ENCODE results near the gene PPIP5K2. TPM values are rescaled to one million over a fixed set of nuclear protein-coding genes. Genes with fewer than 3 reads are reported as not detected.

PPIP5K2 gene
- total RNA-seq, 4 donors from 2014 or later = 19.8 to 42.8 (median 38.2) TPM

DNA sequence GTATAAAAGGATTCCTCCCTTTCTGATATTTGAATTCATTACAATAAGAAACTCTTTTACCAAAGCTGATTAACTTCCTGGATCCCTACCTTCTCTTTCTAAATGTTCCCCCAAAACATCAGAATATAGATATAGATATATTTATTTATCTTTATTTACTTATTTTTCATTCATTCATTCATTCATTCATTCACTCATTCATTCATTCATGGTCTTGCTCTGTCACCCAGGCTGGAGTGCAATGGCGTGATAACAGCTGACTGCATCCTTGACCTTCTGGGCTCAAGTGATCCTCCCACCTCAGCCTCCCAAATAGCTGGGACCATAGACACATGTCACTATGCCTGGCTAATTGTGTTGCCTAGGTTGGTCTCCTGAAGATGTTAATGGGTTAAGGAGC lies 30.8 kb upstream of the PPIP5K2 start:
- 100% methylated on average over 1 of the region's 1 CpG for WGBS, 2 donors (ENCODE audit: low coverage in 1 of 2)
- peaks cover 0 to 7% (median 0%) of the 10 kb centered on the region in 3 donors for H3K9me3 ChIP-seq
- no peak overlapping the region for H3K27ac ChIP-seq
- no peak overlapping the region for H3K4me3 ChIP-seq
- TF ChIP-seq CTCF (IDR thresholded peaks at IDR 0.05) = no peak
- no peak for TF ChIP-seq EP300 (IDR thresholded peaks at IDR 0.05)
- TF ChIP-seq POLR2A (IDR thresholded peaks at IDR 0.05) = no peak
- no peak for TF ChIP-seq POLR2AphosphoS5 (IDR thresholded peaks at IDR 0.05)
- H3K36me3 ChIP-seq = peaks cover 0 to 82% of the 10 kb centered on the region in 2 donors
- no peaks in the 10 kb centered on the region for H3K4me1 ChIP-seq
- ATAC-seq = no peak
- H3K27me3 ChIP-seq = no peaks in the 10 kb centered on the region

DNA sequence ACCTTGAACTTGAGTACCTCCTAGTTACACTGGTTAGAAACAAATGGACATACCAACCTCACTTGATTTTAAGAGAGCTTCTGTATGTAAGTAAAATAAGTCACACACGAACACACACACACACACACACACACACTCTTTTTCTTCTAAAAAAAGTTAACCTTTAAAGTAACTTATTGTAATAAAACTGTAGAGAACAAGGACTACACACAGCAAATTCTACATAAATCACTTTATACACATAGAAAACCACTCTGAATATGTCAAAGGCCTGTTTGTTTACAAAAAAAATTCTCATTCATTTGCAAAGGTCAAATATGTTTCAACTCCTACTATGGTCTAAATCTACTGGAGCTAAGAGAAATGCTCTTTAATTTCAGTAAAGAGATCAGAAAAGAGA lies 29.3 kb upstream of the PPIP5K2 start:
- Histone ChIP-seq H3K4me3 (no peak overlapping the region), H3K27me3 (no peaks in the 10 kb centered on the region), H3K9me3 (no peaks in the 10 kb centered on the region), H3K27ac (no peak overlapping the region), H3K4me1 (no peaks in the 10 kb centered on the region), H3K36me3 (peaks cover 0 to 78% of the 10 kb centered on the region in 2 donors)
- TF ChIP-seq CTCF (IDR thresholded peaks at IDR 0.05) (no peak), POLR2AphosphoS5 (IDR thresholded peaks at IDR 0.05) (no peak), EP300 (IDR thresholded peaks at IDR 0.05) (no peak), POLR2A (IDR thresholded peaks at IDR 0.05) (no peak)
- no peak for ATAC-seq
- WGBS, 2 donors (ENCODE audit: low coverage in 1 of 2) = 67 to 80% methylated on average over 1 of the region's 1 CpG

DNA sequence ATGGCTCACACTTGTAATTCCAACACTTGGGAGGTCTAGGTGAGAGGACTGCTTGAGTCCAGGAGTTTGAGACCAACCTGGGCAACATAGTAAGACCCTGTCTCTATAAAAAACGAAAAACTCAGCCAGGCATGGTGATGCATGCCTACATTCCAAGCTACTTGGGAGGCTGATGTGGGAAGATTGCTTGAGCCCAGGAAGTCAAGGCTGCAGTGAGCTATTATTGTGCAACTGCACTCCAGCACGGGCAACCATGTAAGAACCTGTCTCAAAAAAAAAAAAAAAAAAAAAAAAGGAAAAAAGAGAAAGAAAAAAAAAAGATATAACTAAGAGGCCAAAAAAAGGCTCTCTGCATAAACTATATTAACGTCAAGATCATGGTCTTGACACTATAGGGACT lies 27.4 kb upstream of the PPIP5K2 start:
- Histone ChIP-seq H3K9me3 (no peaks in the 10 kb centered on the region), H3K4me3 (no peak overlapping the region), H3K27ac (no peak overlapping the region), H3K4me1 (no peaks in the 10 kb centered on the region), H3K36me3 (peaks cover 0 to 76% of the 10 kb centered on the region in 2 donors), H3K27me3 (no peaks in the 10 kb centered on the region)
- TF ChIP-seq CTCF (IDR thresholded peaks at IDR 0.05) = no peak
- TF ChIP-seq POLR2A (IDR thresholded peaks at IDR 0.05) = no peak
- no peak for TF ChIP-seq POLR2AphosphoS5 (IDR thresholded peaks at IDR 0.05)
- TF ChIP-seq EP300 (IDR thresholded peaks at IDR 0.05) = no peak
- no peak for ATAC-seq
- WGBS, 2 donors (ENCODE audit: low coverage in 1 of 2) = 87 to 88% methylated on average over 2 to 3 of the region's 3 CpGs

DNA sequence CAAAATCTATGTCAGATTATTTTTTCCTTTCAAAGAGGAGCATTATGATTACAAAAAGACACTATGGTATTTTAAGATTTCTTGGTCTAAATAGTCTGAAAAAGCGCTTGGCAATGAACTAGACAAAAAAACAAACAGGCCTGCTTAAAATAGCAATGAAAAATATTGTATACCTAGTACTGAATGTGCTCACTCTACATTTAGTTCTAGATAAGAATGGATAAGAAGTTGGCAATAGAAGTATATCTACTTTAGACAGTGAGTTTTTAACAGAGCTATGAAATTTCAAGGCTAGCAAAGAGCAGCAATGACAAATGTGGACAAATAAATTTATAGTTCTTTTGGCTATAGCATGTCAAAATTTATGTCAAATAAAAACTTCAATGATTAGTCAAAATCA lies 26.4 kb upstream of the PPIP5K2 start:
- no peak for ATAC-seq
- WGBS, 2 donors (ENCODE audit: low coverage in 1 of 2) = 87% methylated on average over 1 of the region's 1 CpG; no CpG with 5 or more reads in 1 of the 2 donors
- H3K4me1 ChIP-seq = no peaks in the 10 kb centered on the region

More for the DNA sequence above, 26.4 kb upstream of the PPIP5K2 start:
- TF ChIP-seq EP300 (IDR thresholded peaks at IDR 0.05) (no peak), CTCF (IDR thresholded peaks at IDR 0.05) (no peak), POLR2A (IDR thresholded peaks at IDR 0.05) (no peak), POLR2AphosphoS5 (IDR thresholded peaks at IDR 0.05) (no peak)
- Histone ChIP-seq H3K36me3 (peaks cover 0 to 68% of the 10 kb centered on the region in 2 donors), H3K4me3 (no peak overlapping the region), H3K27me3 (no peaks in the 10 kb centered on the region), H3K9me3 (no peaks in the 10 kb centered on the region), H3K27ac (no peak overlapping the region)

Measured in gastroesophageal sphincter (tissue), 4 donors.